ENCODE data around the gene UBQLNL.

The UBQLNL gene

DNA sequence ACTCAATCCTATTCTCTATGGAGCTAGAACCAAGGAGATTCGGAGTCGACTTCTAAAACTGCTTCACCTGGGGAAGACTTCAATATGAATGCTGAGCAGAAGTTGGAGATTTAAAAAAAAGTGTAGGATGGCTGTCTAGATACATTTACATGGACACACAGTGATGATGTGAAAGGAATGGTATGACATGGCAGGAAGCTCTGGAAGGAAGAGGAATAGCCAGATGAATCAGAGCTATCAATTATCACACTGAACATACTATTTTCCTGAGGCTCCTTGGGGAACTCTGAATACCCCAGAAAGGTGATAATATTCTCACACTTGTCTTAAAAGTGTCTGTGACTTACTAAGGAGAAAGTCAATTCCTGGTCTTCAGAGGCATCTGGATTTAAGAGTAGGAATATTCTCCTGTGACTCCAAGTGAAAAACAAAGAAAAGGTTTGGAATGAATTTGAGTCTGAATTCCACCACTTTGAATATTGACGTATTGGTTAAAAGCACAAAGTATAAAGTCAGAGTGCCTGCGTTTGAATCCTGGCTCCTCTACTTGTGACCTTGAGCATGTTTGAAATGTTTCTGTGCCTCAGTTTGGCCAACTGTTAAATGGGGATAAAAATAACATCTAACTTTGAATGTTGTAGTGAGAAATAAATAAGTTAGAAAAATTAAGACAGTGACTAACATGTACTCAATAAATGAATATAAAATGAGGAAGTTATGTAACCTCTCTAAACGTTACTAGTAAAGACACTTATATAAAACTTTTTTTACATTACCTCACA, 26.7 kb downstream of the UBQLNL start:
- TF ChIP-seq SIN3A (IDR thresholded peaks at IDR 0.05; ENCODE audit: borderline replicate concordance, insufficient read depth, low read length) (no peak), FOXP2 (optimal IDR thresholded peaks at IDR 0.05; ENCODE audit: borderline replicate concordance, extremely low read depth, extremely low read length, insufficient read depth) (no peak), TAF1 (IDR thresholded peaks at IDR 0.05; ENCODE audit: borderline replicate concordance, insufficient read depth, low read length) (no peak), POLR2AphosphoS5 (IDR thresholded peaks at IDR 0.05; ENCODE audit: low read depth, low read length) (no peak)
- TF ChIP-seq, protein P1, sequence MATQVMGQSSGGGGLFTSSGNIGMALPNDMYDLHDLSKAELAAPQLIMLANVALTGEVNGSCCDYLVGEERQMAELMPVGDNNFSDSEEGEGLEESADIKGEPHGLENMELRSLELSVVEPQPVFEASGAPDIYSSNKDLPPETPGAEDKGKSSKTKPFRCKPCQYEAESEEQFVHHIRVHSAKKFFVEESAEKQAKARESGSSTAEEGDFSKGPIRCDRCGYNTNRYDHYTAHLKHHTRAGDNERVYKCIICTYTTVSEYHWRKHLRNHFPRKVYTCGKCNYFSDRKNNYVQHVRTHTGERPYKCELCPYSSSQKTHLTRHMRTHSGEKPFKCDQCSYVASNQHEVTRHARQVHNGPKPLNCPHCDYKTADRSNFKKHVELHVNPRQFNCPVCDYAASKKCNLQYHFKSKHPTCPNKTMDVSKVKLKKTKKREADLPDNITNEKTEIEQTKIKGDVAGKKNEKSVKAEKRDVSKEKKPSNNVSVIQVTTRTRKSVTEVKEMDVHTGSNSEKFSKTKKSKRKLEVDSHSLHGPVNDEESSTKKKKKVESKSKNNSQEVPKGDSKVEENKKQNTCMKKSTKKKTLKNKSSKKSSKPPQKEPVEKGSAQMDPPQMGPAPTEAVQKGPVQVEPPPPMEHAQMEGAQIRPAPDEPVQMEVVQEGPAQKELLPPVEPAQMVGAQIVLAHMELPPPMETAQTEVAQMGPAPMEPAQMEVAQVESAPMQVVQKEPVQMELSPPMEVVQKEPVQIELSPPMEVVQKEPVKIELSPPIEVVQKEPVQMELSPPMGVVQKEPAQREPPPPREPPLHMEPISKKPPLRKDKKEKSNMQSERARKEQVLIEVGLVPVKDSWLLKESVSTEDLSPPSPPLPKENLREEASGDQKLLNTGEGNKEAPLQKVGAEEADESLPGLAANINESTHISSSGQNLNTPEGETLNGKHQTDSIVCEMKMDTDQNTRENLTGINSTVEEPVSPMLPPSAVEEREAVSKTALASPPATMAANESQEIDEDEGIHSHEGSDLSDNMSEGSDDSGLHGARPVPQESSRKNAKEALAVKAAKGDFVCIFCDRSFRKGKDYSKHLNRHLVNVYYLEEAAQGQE (IDR thresholded peaks at IDR 0.05; ENCODE audit: insufficient read depth in 1 of 2, low read depth in 2 of 2, low read length in 2 of 2), result no peak

DNA sequence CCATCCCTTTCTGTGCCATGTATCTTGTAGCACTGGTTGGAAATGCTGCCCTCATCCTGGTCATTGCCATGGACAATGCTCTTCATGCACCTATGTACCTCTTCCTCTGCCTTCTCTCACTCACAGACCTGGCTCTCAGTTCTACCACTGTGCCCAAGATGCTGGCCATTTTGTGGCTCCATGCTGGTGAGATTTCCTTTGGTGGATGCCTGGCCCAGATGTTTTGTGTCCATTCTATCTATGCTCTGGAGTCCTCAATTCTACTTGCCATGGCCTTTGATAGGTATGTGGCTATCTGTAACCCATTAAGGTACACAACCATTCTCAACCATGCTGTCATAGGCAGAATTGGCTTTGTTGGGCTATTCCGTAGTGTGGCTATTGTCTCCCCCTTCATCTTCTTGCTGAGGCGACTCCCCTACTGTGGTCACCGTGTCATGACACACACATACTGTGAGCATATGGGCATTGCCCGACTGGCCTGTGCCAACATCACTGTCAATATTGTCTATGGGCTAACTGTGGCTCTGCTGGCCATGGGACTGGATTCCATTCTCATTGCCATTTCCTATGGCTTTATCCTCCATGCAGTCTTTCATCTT, 27.6 kb downstream of the UBQLNL start:
- TF ChIP-seq SIN3A (IDR thresholded peaks at IDR 0.05; ENCODE audit: borderline replicate concordance, insufficient read depth, low read length) (no peak), FOXP2 (optimal IDR thresholded peaks at IDR 0.05; ENCODE audit: borderline replicate concordance, extremely low read depth, extremely low read length, insufficient read depth) (no peak), TAF1 (IDR thresholded peaks at IDR 0.05; ENCODE audit: borderline replicate concordance, insufficient read depth, low read length) (no peak), POLR2AphosphoS5 (IDR thresholded peaks at IDR 0.05; ENCODE audit: low read depth, low read length) (no peak)
- TF ChIP-seq, protein P1 (IDR thresholded peaks at IDR 0.05; ENCODE audit: insufficient read depth in 1 of 2, low read depth in 2 of 2, low read length in 2 of 2), result no peak

DNA sequence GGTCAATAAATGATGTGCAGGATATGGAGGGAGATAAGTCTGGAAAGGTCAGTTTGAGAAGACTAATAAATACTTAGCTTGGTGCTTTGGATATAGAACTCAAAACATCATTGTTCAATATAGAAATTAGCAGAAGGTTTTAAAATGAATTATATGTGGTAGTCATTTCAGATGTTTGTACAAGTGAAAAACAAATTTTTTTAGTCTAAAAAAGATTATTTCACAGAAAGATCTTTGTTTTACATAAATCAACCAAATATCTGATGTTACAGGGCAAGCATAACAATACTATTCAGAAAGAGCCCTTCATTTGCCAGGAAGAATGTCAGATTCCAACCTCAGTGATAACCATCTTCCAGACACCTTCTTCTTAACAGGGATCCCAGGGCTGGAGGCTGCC, 28.1 kb downstream of the UBQLNL start, which contains the start of gene OR52D1:
OR52D1 (plus strand) TSS at position 301 of the 400 bp plus-strand sequence; CDS start at position 323, 22 bp downstream.
- no peak for TF ChIP-seq TAF1 (IDR thresholded peaks at IDR 0.05; ENCODE audit: borderline replicate concordance, insufficient read depth, low read length)
- no peak for TF ChIP-seq FOXP2 (optimal IDR thresholded peaks at IDR 0.05; ENCODE audit: borderline replicate concordance, extremely low read depth, extremely low read length, insufficient read depth)
- TF ChIP-seq, protein P1 (IDR thresholded peaks at IDR 0.05; ENCODE audit: insufficient read depth in 1 of 2, low read depth in 2 of 2, low read length in 2 of 2), result no peak
- TF ChIP-seq SIN3A (IDR thresholded peaks at IDR 0.05; ENCODE audit: borderline replicate concordance, insufficient read depth, low read length), result no peak
- no peak for TF ChIP-seq POLR2AphosphoS5 (IDR thresholded peaks at IDR 0.05; ENCODE audit: low read depth, low read length)

DNA sequence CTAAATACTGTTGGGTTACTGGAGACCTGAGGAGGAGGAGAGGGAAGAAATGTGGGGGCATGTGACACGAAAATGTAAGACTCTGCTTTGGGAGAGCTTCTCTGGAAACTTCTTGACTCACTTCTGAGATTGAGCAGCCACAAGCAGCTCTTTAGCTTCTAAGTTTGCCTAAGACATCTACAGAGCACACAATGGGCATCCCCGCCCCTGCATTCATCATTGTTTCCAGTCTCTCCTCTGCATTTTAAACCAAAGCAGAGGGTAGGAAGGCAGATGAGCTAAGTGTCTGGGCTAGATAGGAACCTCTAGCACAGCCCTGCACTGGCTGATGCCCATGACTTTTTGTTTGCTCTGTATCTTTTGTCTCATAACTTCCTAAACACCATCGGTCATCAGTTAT, 30.1 kb downstream of the UBQLNL start:
- no peak for TF ChIP-seq TAF1 (IDR thresholded peaks at IDR 0.05; ENCODE audit: borderline replicate concordance, insufficient read depth, low read length)
- TF ChIP-seq SIN3A (IDR thresholded peaks at IDR 0.05; ENCODE audit: borderline replicate concordance, insufficient read depth, low read length), result no peak
- no peak for TF ChIP-seq FOXP2 (optimal IDR thresholded peaks at IDR 0.05; ENCODE audit: borderline replicate concordance, extremely low read depth, extremely low read length, insufficient read depth)
- TF ChIP-seq, protein P1 (IDR thresholded peaks at IDR 0.05; ENCODE audit: insufficient read depth in 1 of 2, low read depth in 2 of 2, low read length in 2 of 2), result no peak
- TF ChIP-seq POLR2AphosphoS5 (IDR thresholded peaks at IDR 0.05; ENCODE audit: low read depth, low read length), result no peak

All from PFSK-1 (cell line).